Measurements from ENCODE around the gene CRY2.

The CRY2 gene

DNA sequence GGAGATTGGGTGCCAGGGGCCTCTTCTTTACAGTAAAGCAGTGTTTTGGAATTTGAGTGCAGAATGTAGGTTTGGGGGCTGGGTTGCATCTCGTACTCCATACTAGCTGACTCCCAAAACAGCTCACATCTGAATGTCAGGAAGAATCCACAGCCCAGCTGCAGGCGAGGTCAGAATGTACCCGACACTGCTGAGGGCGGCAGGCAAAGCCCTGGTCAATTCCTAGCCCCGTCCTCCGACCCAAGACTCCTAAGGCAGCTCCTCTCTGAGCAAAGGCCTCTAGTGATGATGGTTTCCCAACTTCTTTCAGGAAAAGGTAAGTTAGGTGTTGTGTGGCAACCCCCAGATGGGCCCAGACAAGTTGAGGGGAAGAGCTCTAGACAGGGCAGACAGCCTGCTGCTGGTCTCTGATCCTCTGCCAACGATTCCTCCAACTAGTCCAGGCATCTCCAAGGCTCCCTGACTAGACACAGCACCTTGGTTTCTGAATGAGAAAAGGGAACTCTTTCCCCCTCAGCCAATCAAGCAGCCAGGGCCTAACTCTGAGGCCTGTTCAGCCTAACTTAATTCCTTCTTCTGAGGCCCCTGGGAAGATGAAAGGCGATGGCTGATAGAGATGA, 83.8 kb downstream of the CRY2 start:
- no peak for DNase-seq (ENCODE audit: low spot score)

DNA sequence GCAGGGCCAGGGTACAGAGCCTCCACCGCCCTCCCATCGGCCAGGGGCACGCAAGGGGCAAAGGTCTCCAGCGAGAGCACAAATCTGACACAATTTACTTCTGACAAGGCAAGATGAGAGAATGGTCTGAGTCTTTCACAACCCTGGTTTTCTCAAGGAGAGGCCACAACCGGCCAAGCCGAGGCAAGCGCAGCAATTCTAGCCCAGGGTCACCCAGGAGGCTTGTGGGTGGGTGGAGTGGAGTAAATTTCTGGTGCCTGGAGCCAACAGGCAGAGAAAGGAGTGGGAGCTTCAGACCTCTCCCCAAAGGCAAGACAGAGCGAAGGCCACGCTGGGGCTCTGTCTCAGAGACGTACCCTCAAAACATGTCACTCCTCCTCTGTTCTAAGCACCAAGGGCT, 84.5 kb downstream of the CRY2 start:
- no peak for DNase-seq (ENCODE audit: low spot score)

DNA sequence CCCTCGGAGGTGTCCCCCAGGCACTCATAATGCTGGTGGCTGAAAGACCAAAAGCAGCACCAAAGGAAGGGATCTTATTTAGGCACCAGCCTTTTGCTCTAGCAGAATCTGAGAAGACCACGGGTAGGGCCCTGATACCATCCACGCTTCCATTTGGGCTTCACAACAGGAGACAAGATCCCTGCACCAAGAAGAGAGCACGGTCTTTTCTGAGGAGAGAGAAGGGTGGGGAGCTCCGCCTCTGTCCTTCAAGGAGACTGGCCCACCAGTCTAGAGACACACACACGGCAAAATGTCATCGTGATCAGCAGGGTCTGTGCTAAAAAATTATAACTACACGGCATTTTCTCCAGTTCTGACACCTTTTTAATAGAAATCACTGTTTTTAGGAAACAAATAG, 84.9 kb downstream of the CRY2 start:
- DNase-seq (ENCODE audit: low spot score): no peak
